Muscle layer of duodenum (tissue), 2 donors: ENCODE data around the gene YBX3.

Experiments used
- H3K27ac ChIP-seq: one replicate; pipeline ENCODE4 v1.7.0; 2013; ENCODE audit warnings: mild to moderate bottlenecking, low read length
- H3K27me3 ChIP-seq: one replicate; pipeline ENCODE4 v1.7.0; 2013; ENCODE audit warnings: low read depth, mild to moderate bottlenecking, control low read depth, low read length
- H3K36me3 ChIP-seq, 2 donors: one replicate each; pipeline ENCODE4 v1.7.0; 2013; ENCODE audit warnings: low read length in 2 of 2, control low read depth in 1 of 2, mild to moderate bottlenecking in 1 of 2; ENCODE audit not compliant: insufficient read depth in 2 of 2, control insufficient read depth in 1 of 2
- H3K4me1 ChIP-seq, 2 donors: one replicate each; pipeline ENCODE4 v1.7.0; 2013; ENCODE audit warnings: low read length in 2 of 2, mild to moderate bottlenecking in 2 of 2, control low read depth in 1 of 2, moderate library complexity in 1 of 2; ENCODE audit not compliant: insufficient read depth in 2 of 2, control insufficient read depth in 1 of 2
- H3K4me3 ChIP-seq, 2 donors: one replicate each; pipeline ENCODE4 v1.7.0; 2013; ENCODE audit warnings: low read length in 2 of 2, low read depth in 1 of 2, mild to moderate bottlenecking in 1 of 2
- H3K9me3 ChIP-seq, 2 donors: one replicate each; pipeline ENCODE4 v1.7.0; 2013; ENCODE audit warnings: low read length in 2 of 2, control low read depth in 1 of 2, mild to moderate bottlenecking in 1 of 2; ENCODE audit not compliant: control insufficient read depth in 1 of 2
- donor health status: healthy.

The YBX3 gene

GRCh38 chr12:10668526-10668925 lies 54.6 kb downstream of the YBX3 start:
- Histone ChIP-seq H3K36me3 (no peaks in the 10 kb centered on the region), H3K27ac (no peak overlapping the region), H3K4me3 (no peak overlapping the region), H3K27me3 (no peaks in the 10 kb centered on the region), H3K9me3 (no peaks in the 10 kb centered on the region), H3K4me1 (no peaks in the 10 kb centered on the region)

DNA sequence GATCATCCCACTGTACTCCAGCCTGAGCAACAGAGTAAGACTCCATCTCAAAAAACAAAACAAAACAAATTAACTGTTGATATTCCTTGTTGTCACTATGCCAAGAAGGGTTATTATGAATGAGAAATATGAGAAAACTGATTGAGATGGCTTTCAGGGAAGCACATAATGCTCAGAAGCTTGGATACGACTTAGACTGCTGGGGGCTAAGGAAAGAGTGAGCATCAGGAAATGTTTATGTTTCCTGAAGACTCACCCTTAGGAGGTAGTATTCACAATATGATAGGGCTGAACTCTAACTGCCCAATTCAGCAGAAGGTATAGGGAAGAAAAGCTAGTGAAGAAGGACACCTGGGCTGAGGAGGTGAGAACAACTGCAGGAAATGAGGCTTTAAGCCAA lies 55.5 kb downstream of the YBX3 start:
- no peak overlapping the region for H3K27ac ChIP-seq
- no peaks in the 10 kb centered on the region for H3K9me3 ChIP-seq
- no peaks in the 10 kb centered on the region for H3K4me1 ChIP-seq
- no peak overlapping the region for H3K4me3 ChIP-seq
- no peaks in the 10 kb centered on the region for H3K36me3 ChIP-seq
- no peaks in the 10 kb centered on the region for H3K27me3 ChIP-seq

GRCh38 chr12:10664499-10664898 lies 58.6 kb downstream of the YBX3 start:
- no peak overlapping the region for H3K27ac ChIP-seq
- no peaks in the 10 kb centered on the region for H3K27me3 ChIP-seq
- H3K4me3 ChIP-seq, result no peak overlapping the region
- H3K9me3 ChIP-seq, result no peaks in the 10 kb centered on the region
- no peaks in the 10 kb centered on the region for H3K36me3 ChIP-seq
- H3K4me1 ChIP-seq, result no peaks in the 10 kb centered on the region

DNA sequence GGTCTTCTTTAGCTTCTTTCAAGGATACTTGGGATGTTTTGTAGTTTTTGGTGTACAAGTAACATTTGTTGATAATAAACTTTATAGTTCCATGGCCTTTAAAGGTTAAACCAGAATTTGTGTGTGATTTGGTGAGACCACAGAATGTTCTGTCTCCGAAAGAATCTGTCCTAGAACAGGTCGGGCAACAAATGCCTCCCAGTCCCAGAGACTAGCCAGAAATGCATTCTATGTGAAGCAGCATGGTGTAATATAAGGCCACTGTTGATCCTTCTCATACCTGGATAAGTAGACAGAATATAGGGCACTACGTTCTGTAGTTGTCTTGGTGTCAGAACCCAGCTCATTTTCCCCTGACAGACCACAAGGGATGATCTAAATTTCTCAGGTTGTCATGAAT lies 59.3 kb downstream of the YBX3 start:
- Histone ChIP-seq H3K4me3 (no peak overlapping the region), H3K9me3 (no peaks in the 10 kb centered on the region), H3K4me1 (no peaks in the 10 kb centered on the region), H3K27ac (no peak overlapping the region), H3K27me3 (no peaks in the 10 kb centered on the region), H3K36me3 (no peaks in the 10 kb centered on the region)

- Histone ChIP-seq H3K27ac (no peak overlapping the region), H3K36me3 (no peaks in the 10 kb centered on the region), H3K27me3 (no peaks in the 10 kb centered on the region), H3K9me3 (no peaks in the 10 kb centered on the region), H3K4me1 (no peaks in the 10 kb centered on the region), H3K4me3 (no peak overlapping the region)
Measured at GRCh38 chr12:10661338-10661737, 61.8 kb downstream of the YBX3 start.

GRCh38 chr12:10654003-10654402 lies 69.1 kb downstream of the YBX3 start:
- no peaks in the 10 kb centered on the region for H3K4me1 ChIP-seq

GRCh38 chr12:10652192-10652591 lies 70.9 kb downstream of the YBX3 start:
- Histone ChIP-seq H3K27me3 (no peaks in the 10 kb centered on the region), H3K4me3 (no peak overlapping the region), H3K9me3 (peaks cover 0 to under 1% of the 10 kb centered on the region in 2 donors), H3K36me3 (no peaks in the 10 kb centered on the region), H3K4me1 (no peaks in the 10 kb centered on the region), H3K27ac (no peak overlapping the region)

More at GRCh38 chr12:10654003-10654402, 69.1 kb downstream of the YBX3 start:
- Histone ChIP-seq H3K9me3 (no peaks in the 10 kb centered on the region), H3K27ac (no peak overlapping the region), H3K4me3 (no peak overlapping the region), H3K36me3 (no peaks in the 10 kb centered on the region), H3K27me3 (no peaks in the 10 kb centered on the region)
